ENCODE data around the gene PLEKHA6.

The PLEKHA6 gene

GRCh38 chr1:204354579-204354978, 5.2 kb downstream of the PLEKHA6 start:
- no peak for DNase-seq

- DNase-seq: no peak
These were observed 6.4 kb downstream of the PLEKHA6 start for GRCh38 chr1:204353213-204353910.

GRCh38 chr1:204350857-204351573, 8.7 kb downstream of the PLEKHA6 start:
- peak; percentile 82 for DNase-seq

GRCh38 chr1:204350312-204350711, 9.4 kb downstream of the PLEKHA6 start:
- no peak for DNase-seq

- no peak for DNase-seq
These were observed 10.1 kb downstream of the PLEKHA6 start for GRCh38 chr1:204349602-204350001.

- DNase-seq: no peak
These were observed 11.0 kb downstream of the PLEKHA6 start for GRCh38 chr1:204348722-204349121.

GRCh38 chr1:204348242-204348641, 11.5 kb downstream of the PLEKHA6 start:
- no peak for DNase-seq

GRCh38 chr1:204345941-204346645, 13.6 kb downstream of the PLEKHA6 start:
- DNase-seq: no peak

GRCh38 chr1:204345438-204345841, 14.3 kb downstream of the PLEKHA6 start:
- DNase-seq: no peak

- DNase-seq: peak; percentile 19
These were observed 14.9 kb downstream of the PLEKHA6 start for GRCh38 chr1:204344665-204345355.

- DNase-seq: no peak
These were observed 15.9 kb downstream of the PLEKHA6 start for GRCh38 chr1:204343802-204344201.

- DNase-seq: no peak
These were observed 16.5 kb downstream of the PLEKHA6 start for GRCh38 chr1:204343247-204343646.

- no peak for DNase-seq
These were observed 17.4 kb downstream of the PLEKHA6 start for GRCh38 chr1:204342310-204342709.

GRCh38 chr1:204341380-204341779, 18.3 kb downstream of the PLEKHA6 start:
- no peak for DNase-seq

GRCh38 chr1:204340081-204340889, 19.4 kb downstream of the PLEKHA6 start:
- DNase-seq: peak; percentile 99

GRCh38 chr1:204339541-204339940, 20.2 kb downstream of the PLEKHA6 start:
- DNase-seq: peak; percentile 20

GRCh38 chr1:204338997-204339396, 20.7 kb downstream of the PLEKHA6 start:
- no peak for DNase-seq

- DNase-seq: no peak
These were observed 21.4 kb downstream of the PLEKHA6 start for GRCh38 chr1:204338360-204338759.

GRCh38 chr1:204337583-204337982, 22.1 kb downstream of the PLEKHA6 start:
- no peak for DNase-seq

- no peak for DNase-seq
These were observed 22.7 kb downstream of the PLEKHA6 start for GRCh38 chr1:204337036-204337429.

GRCh38 chr1:204336421-204337035, 23.2 kb downstream of the PLEKHA6 start:
- no peak for DNase-seq

- DNase-seq: no peak
These were observed 24.2 kb downstream of the PLEKHA6 start for GRCh38 chr1:204335533-204335932.

Data from NCI-H1105 treated with DMSO at 0.1 percent for 48 hours (cell line).